ENCODE results near the gene TRPV6. TPM values are rescaled to one million over a fixed set of nuclear protein-coding genes. Genes with fewer than 3 reads are reported as not detected.

TRPV6 gene
- total and polyA plus RNA-seq, 2 experiments from 2014 or later, result 1.9 TPM; not detected in 1

GRCh38 chr7:142878315-142878714 lies 7.2 kb downstream of the TRPV6 start:
- TF ChIP-seq, protein P1, sequence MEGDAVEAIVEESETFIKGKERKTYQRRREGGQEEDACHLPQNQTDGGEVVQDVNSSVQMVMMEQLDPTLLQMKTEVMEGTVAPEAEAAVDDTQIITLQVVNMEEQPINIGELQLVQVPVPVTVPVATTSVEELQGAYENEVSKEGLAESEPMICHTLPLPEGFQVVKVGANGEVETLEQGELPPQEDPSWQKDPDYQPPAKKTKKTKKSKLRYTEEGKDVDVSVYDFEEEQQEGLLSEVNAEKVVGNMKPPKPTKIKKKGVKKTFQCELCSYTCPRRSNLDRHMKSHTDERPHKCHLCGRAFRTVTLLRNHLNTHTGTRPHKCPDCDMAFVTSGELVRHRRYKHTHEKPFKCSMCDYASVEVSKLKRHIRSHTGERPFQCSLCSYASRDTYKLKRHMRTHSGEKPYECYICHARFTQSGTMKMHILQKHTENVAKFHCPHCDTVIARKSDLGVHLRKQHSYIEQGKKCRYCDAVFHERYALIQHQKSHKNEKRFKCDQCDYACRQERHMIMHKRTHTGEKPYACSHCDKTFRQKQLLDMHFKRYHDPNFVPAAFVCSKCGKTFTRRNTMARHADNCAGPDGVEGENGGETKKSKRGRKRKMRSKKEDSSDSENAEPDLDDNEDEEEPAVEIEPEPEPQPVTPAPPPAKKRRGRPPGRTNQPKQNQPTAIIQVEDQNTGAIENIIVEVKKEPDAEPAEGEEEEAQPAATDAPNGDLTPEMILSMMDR (IDR thresholded peaks at IDR 0.05; ENCODE audit: low read depth, low read length), result no peak

GRCh38 chr7:142876991-142877910 lies 8.3 kb downstream of the TRPV6 start:
- no peak for DNase-seq (ENCODE audit: low read depth in 1 of 2, low spot score in 1 of 2)
- H3K27ac ChIP-seq, result no peak overlapping the region
- no peaks in the 10 kb centered on the region for H3K4me1 ChIP-seq (ENCODE audit: low read depth)
- H3K36me3 ChIP-seq, result no peaks in the 10 kb centered on the region
- H3K4me3 ChIP-seq, result no peak overlapping the region
- TF ChIP-seq, protein P1 (IDR thresholded peaks at IDR 0.05; ENCODE audit: low read depth, low read length), result no peak
- H3K9me3 ChIP-seq (ENCODE audit: low read depth), result no peaks in the 10 kb centered on the region
- no peaks in the 10 kb centered on the region for H3K27me3 ChIP-seq

More at GRCh38 chr7:142878315-142878714, 7.2 kb downstream of the TRPV6 start:
- Histone ChIP-seq H3K27ac (no peak overlapping the region), H3K4me3 (no peak overlapping the region), H3K4me1 (ENCODE audit: low read depth) (no peaks in the 10 kb centered on the region), H3K36me3 (no peaks in the 10 kb centered on the region), H3K27me3 (no peaks in the 10 kb centered on the region), H3K9me3 (ENCODE audit: low read depth) (no peaks in the 10 kb centered on the region)
- no peak for DNase-seq (ENCODE audit: low read depth in 1 of 2, low spot score in 1 of 2)

DNA sequence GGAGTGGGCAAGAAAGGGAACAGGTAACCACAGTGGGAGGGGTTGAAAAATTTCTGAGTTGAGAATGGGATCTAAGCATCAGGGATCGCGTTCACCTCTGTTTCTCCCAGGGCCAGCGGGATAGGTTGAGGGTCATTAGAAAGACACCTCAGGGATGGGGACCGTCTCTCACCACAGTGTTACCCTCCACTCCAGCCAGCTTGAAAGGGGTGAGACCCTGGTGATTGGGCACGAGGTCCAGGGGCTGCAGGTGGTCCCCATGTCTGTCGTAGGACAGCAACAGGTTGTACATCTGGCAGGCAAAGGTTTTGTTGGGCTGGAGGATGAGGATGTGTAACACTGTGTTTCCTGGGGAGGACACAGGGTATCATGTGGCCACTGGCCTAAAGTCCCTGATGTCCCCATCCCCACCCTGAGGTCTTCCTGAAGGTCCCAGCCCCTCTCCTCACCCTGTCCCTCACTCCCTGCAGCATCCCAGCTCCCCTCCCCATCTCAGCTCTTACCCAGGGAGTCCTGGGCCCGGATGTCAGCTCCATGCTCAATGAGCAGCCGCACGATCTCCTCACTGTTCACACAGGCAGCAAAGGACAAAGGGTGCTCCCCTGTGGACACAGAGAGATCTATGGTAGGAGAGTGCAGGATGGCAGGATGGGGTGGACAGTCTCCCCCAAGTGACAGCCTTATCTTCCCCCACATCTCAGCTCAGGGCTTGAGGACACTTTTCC lies 9.1 kb downstream of the TRPV6 start:
- Histone ChIP-seq H3K36me3 (no peaks in the 10 kb centered on the region), H3K9me3 (ENCODE audit: low read depth) (no peaks in the 10 kb centered on the region), H3K4me1 (ENCODE audit: low read depth) (no peaks in the 10 kb centered on the region), H3K27me3 (no peaks in the 10 kb centered on the region), H3K27ac (no peak overlapping the region), H3K4me3 (no peak overlapping the region)
- TF ChIP-seq, protein P1 (IDR thresholded peaks at IDR 0.05; ENCODE audit: low read depth, low read length), result no peak
- DNase-seq (ENCODE audit: low read depth in 1 of 2, low spot score in 1 of 2), result no peak

DNA sequence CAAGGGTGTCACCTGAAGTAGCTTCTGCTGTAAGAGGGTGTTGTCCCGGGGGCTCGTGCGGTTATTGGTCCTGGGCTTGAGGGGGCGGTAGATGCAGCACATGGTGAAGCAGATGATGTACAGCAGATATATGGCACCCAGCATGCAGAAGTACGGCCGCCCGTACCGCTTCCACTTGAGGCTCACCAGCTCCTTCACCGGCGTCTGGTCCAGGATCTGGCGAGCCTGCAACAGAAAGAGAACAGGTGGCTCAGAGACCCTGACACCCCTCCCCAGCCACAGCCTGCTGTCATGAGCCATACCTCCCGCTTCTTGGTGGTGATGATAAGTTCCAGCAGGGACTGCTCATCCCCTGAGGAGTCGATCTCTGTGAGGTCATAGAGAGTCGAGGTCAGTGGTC lies 10.1 kb downstream of the TRPV6 start:
- Histone ChIP-seq H3K4me3 (no peak overlapping the region), H3K9me3 (ENCODE audit: low read depth) (no peaks in the 10 kb centered on the region), H3K36me3 (no peaks in the 10 kb centered on the region), H3K27me3 (no peaks in the 10 kb centered on the region), H3K4me1 (ENCODE audit: low read depth) (no peaks in the 10 kb centered on the region), H3K27ac (no peak overlapping the region)
- no peak for DNase-seq (ENCODE audit: low read depth in 1 of 2, low spot score in 1 of 2)
- TF ChIP-seq, protein P1 (IDR thresholded peaks at IDR 0.05; ENCODE audit: low read depth, low read length), result no peak

- TF ChIP-seq, protein P1 (IDR thresholded peaks at IDR 0.05; ENCODE audit: low read depth, low read length), result no peak
- no peak for DNase-seq (ENCODE audit: low read depth in 1 of 2, low spot score in 1 of 2)
- H3K27me3 ChIP-seq, result no peaks in the 10 kb centered on the region
- no peaks in the 10 kb centered on the region for H3K9me3 ChIP-seq (ENCODE audit: low read depth)
- H3K4me1 ChIP-seq (ENCODE audit: low read depth), result no peaks in the 10 kb centered on the region
- no peak overlapping the region for H3K27ac ChIP-seq
- no peak overlapping the region for H3K4me3 ChIP-seq
- H3K36me3 ChIP-seq, result no peaks in the 10 kb centered on the region
These were observed 10.7 kb downstream of the TRPV6 start for GRCh38 chr7:142874837-142875236.

All from cardiac muscle cell (in vitro differentiated cells and primary cell).